Kidney (tissue), 14 donors: ENCODE measurements around the gene WDR81. TPM values are rescaled to one million over a fixed set of nuclear protein-coding genes. Genes with fewer than 3 reads are reported as not detected.
"Not testable (repeated sequence)": the region's sequence is repeated elsewhere in the genome, so short reads cannot be mapped to it uniquely, and the experiment has no call there.

Experiments used
- DNase-seq, 5 donors: peaks; one replicate each; pipeline ENCODE4 v3.0.0-alpha.2; 2013 to 2020
- FAIRE-seq: peaks from 2 replicates; lab custom pipeline; 2012; peaks lifted over from hg19 to GRCh38; lab: Jason Lieb, UNC
- H3K27ac ChIP-seq, 2 donors: one replicate each; pipeline ENCODE4 v1.7.0; 2013; ENCODE audit warnings: low read depth in 2 of 2, low read length in 2 of 2, inconsistent platforms in 1 of 2
- H3K27me3 ChIP-seq: one replicate; pipeline ENCODE4 v1.7.1; 2013; ENCODE audit warnings: low read length, inconsistent platforms; ENCODE audit not compliant: control insufficient read depth, insufficient read depth
- H3K36me3 ChIP-seq, 3 donors: one replicate each; pipeline versions ENCODE4 v1.7.0 to v1.7.1; 2013; ENCODE audit warnings: low read length in 3 of 3, control low read depth in 1 of 3, inconsistent platforms in 1 of 3; ENCODE audit not compliant: insufficient read depth in 3 of 3, control insufficient read depth in 2 of 3
- H3K4me1 ChIP-seq, 3 donors: one replicate each; pipeline versions ENCODE4 v1.7.0 to v1.7.1; 2013; ENCODE audit warnings: low read length in 3 of 3, inconsistent platforms in 1 of 3, low read depth in 1 of 3; ENCODE audit not compliant: control insufficient read depth in 2 of 3, insufficient read depth in 2 of 3
- H3K4me3 ChIP-seq, 3 donors: one replicate each; pipeline versions ENCODE4 v1.7.0 to v1.8.1; 2013; ENCODE audit warnings: low read length in 3 of 3, control low read depth in 1 of 3, inconsistent platforms in 1 of 3
- H3K9ac ChIP-seq, 3 donors: one replicate each; pipeline versions ENCODE4 v1.7.0 to v1.7.1; 2013; ENCODE audit warnings: low read length in 3 of 3, control low read depth in 1 of 3, inconsistent platforms in 1 of 3
- H3K9me3 ChIP-seq, 3 donors: one replicate each; pipeline versions ENCODE4 v1.7.0 to v1.7.1; 2013; ENCODE audit warnings: low read length in 3 of 3, control low read depth in 1 of 3, inconsistent platforms in 1 of 3; ENCODE audit not compliant: control insufficient read depth in 2 of 3, insufficient read depth in 1 of 3
- CTCF ChIP-seq: IDR thresholded peaks from 3 replicates; pipeline ENCODE4 v1.5.1; 2012; ENCODE audit warnings: mild to moderate bottlenecking, moderate library complexity, borderline replicate concordance; ENCODE audit not compliant: insufficient read depth; ENCODE audit errors: extremely low read depth
- intact Hi-C: fragments of 100-400 bp; cut with DNase I; formaldehyde crosslinking; loops from one replicate; pipeline ENCODE4 v1.11.1; 2022
- polyA plus RNA-seq: library from polyadenylated mRNA; stranded (reverse); fragments of 350-450 nt; fragmentation: Illumina TruSeq; extraction: RNeasy Lipid Tissue Mini Kit (QIAGEN cat#74804); gene quantifications from one replicate; pipeline ENCODE4 v1.2.3, GENCODE V29; 2014; ENCODE audit warnings: low read depth, low replicate concordance; ENCODE audit not compliant: insufficient read depth
- total RNA-seq: library from RNA; stranded (reverse); fragmentation: NEBNext Ultra II Directional; extraction: Animal tissue kit (Norgen Biotek cat#: 25700); gene quantifications from one replicate; pipeline ENCODE4 v1.2.1, GENCODE V29; 2021
- donor health status: control.
- donor health status: control.
- donor health status: control.
- donor health status: control.
- donor health status: control.
- donor health status: DM: yes; HTN: yes; CAD: no.
- donor health status: Normal renal cell carcinoma (clear cell type).

Gene WDR81
- total and polyA plus RNA-seq, 2 donors from 2014 or later, result 16.1 to 28.5 TPM

- Histone ChIP-seq H3K36me3 (peaks cover 0 to 2% (median 2%) of the 10 kb centered on the region in 3 donors), H3K4me3 (no peak overlapping the region), H3K27me3 (no peaks in the 10 kb centered on the region), H3K4me1 (peaks cover 2 to 26% (median 19%) of the 10 kb centered on the region in 3 donors), H3K27ac (peak overlapping the region; percentile 78 to 100), H3K9me3 (no peaks in the 10 kb centered on the region), H3K9ac (peak overlapping the region in 1 of 3 donors; percentile 26)
- FAIRE-seq (no peak), DNase-seq (peak in 2 of 5 donors; percentile 65 to 84)
- no peak for TF ChIP-seq CTCF
- intact Hi-C loops, result no loop called here
Observed at GRCh38 chr17:1718362-1719165, 5.9 kb upstream of the WDR81 start.

GRCh38 chr17:1720856-1721386 is 3.6 kb upstream of the WDR81 start:
- Histone ChIP-seq H3K27ac (no peak overlapping the region), H3K36me3 (no peaks in the 10 kb centered on the region), H3K9ac (peak overlapping the region in 1 of 3 donors; percentile 75), H3K4me1 (peaks cover 0 to 28% (median 10%) of the 10 kb centered on the region in 3 donors), H3K4me3 (peak overlapping the region in 2 of 3 donors; percentile 10 to 35), H3K27me3 (no peaks in the 10 kb centered on the region), H3K9me3 (no peaks in the 10 kb centered on the region)
- DNase-seq (peak in 4 of 5 donors; percentile 67 to 74 (median 69)), FAIRE-seq (no peak)
- peak; percentile 99 for TF ChIP-seq CTCF
- intact Hi-C loops, result loop anchor here (10.0 kb wide), 1 partner anchor 54 kb away; no protein-coding TSS in a partner anchor

DNA sequence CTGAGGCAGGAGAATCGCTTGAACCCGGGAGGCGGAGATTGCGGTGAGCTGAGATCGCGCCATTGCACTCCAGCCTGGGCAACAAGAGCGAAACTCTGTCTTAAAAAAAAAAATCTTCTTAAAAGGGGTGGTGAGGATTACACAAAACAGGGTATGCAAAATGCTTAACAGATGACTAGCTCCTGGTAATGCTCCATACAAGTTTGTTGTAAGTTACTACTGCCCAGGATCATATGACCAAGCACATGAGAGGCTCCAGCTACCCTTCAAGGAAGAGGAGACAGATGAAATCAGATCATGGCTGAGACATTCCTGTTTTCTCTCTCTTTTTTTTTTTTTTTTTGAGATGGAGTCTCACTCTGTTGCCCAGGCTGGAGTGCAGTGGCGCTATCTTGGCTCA is 2.5 kb upstream of the WDR81 start:
- not testable (repeated sequence) for FAIRE-seq, DNase-seq, H3K9me3 ChIP-seq, H3K27me3 ChIP-seq, H3K4me3 ChIP-seq, H3K27ac ChIP-seq, H3K36me3 ChIP-seq, H3K9ac ChIP-seq
- peaks cover 0 to 30% (median 10%) of the 10 kb centered on the region in 3 donors for H3K4me1 ChIP-seq
- intact Hi-C loops, result loop anchor here (10.0 kb wide), 1 partner anchor 53 kb away; no protein-coding TSS in a partner anchor
